ENCODE data around the gene PHF10.

The PHF10 gene

DNA sequence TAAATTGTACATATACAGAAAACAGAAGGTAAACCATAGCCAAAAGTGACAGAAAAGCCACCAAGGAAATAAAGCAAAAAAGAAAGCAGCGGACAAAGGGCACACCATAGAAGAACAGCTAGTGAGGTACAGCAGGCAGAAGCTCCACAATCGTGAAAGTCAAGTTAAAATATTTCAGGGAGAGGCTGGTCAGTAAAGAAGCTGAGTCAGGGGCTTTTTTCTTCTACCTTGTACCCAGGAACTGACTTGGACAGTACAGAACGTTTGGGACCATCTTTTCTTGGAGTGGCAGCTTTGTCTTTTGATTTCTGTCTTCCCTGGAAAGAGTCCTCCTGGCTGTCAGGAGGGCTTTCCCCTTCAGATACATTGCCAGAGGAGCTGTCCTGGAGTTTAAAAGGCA is 14.3 kb downstream of the PHF10 start:
- TF ChIP-seq, protein P1, sequence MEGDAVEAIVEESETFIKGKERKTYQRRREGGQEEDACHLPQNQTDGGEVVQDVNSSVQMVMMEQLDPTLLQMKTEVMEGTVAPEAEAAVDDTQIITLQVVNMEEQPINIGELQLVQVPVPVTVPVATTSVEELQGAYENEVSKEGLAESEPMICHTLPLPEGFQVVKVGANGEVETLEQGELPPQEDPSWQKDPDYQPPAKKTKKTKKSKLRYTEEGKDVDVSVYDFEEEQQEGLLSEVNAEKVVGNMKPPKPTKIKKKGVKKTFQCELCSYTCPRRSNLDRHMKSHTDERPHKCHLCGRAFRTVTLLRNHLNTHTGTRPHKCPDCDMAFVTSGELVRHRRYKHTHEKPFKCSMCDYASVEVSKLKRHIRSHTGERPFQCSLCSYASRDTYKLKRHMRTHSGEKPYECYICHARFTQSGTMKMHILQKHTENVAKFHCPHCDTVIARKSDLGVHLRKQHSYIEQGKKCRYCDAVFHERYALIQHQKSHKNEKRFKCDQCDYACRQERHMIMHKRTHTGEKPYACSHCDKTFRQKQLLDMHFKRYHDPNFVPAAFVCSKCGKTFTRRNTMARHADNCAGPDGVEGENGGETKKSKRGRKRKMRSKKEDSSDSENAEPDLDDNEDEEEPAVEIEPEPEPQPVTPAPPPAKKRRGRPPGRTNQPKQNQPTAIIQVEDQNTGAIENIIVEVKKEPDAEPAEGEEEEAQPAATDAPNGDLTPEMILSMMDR (conservative IDR thresholded peaks at IDR 0.05; ENCODE audit: control insufficient read depth, insufficient read depth, low read depth, low read length), result no peak
- no peak for DNase-seq (ENCODE audit: low read depth)
- no peak overlapping the region for H3K4me3 ChIP-seq (ENCODE audit: control insufficient read depth, low read depth, low read length)

- TF ChIP-seq, protein P1 (conservative IDR thresholded peaks at IDR 0.05; ENCODE audit: control insufficient read depth, insufficient read depth, low read depth, low read length), result no peak
- DNase-seq (ENCODE audit: low read depth), result no peak
- H3K4me3 ChIP-seq (ENCODE audit: control insufficient read depth, low read depth, low read length), result no peak overlapping the region
Observed at GRCh38 chr6:169709293-169709692, 15.0 kb downstream of the PHF10 start.

DNA sequence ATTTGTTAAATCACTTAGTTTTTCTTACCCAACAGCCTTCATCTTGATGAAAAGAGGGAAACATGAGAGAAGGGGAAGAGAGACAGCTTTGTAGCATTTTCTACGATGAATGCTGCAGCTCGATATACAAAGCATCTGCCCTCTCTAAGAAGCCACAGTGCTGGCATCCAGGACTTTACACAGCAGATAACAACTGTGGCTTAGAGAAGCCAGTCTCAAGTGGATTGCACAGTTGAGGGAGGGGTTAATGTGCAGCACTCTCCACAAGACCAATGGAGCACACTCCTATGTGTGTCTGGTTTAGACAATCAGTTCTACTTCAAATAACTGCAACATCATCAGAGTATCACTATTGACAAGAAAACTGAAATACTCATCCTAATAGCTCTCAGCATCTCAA is 16.5 kb downstream of the PHF10 start:
- DNase-seq (ENCODE audit: low read depth), result no peak
- H3K4me3 ChIP-seq (ENCODE audit: control insufficient read depth, low read depth, low read length), result no peak overlapping the region
- TF ChIP-seq, protein P1 (conservative IDR thresholded peaks at IDR 0.05; ENCODE audit: control insufficient read depth, insufficient read depth, low read depth, low read length), result no peak

DNA sequence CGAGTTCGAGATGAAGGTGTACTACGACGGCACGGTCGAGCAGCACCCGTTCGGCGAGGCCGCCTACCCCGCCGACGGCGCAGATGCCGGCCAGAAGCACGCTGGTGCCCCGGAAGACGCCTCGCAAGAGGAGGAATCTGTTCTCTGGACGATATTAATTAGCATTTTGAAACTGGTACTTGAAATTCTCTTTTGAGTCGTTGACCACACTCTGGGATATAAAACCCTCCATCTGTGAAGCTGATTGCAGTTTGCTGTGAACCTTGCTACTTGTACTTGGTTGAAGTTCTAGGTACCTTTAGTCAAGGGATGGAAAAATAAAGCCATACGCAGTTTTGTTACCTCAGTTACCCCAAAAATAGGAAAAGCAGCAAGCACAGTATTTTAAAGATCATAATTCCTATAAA is 21.5 kb downstream of the PHF10 start:
- DNase-seq (ENCODE audit: low read depth), result no peak
- TF ChIP-seq, protein P1 (conservative IDR thresholded peaks at IDR 0.05; ENCODE audit: control insufficient read depth, insufficient read depth, low read depth, low read length), result no peak
- peak overlapping the region; percentile 77 for H3K4me3 ChIP-seq (ENCODE audit: control insufficient read depth, low read depth, low read length)

- TF ChIP-seq, protein P1 (conservative IDR thresholded peaks at IDR 0.05; ENCODE audit: control insufficient read depth, insufficient read depth, low read depth, low read length), result no peak
Observed at GRCh38 chr6:169701954-169702839, 22.1 kb downstream of the PHF10 start, which contains the start of the genes C6orf120 and WDR27. Gene C6orf120 (plus strand): TSS chr6:169702126. CDS start chr6:169702460, 334 bp downstream. Gene WDR27 (minus strand): TSS chr6:169702029. CDS start chr6:169689005, 13,024 bp downstream.

DNA sequence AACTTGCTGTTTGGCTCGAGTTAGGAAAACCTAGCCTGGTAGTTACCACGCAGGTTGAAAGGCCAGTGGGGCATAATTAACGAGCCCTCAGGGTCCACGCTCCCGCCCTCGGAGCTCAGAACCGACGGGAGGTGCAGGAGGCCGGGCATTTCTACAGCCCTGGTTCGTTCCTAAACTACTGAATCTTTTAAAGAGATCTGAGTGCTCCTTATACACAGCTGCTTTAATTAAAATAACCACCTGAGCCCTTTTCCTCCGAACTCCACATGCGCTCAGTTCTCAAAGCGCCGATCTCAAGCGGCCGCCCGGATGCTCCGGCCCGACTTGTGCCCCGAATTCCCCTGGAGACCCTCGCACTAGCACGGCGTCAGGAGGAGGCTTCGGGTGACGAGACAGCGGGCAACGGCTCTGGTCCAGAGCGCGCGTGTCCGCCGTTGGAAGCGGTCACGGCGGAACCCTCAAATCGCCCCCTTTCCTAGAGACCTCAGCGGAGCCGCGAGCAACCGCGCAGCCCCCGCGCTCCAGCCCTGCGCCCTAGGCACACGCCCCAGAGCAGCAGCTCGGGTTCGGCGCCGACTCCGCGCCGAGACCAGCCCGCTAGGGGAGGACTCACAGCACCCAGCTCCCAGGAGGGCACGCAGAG is 22.9 kb downstream of the PHF10 start:
- TF ChIP-seq, protein P1 (conservative IDR thresholded peaks at IDR 0.05; ENCODE audit: control insufficient read depth, insufficient read depth, low read depth, low read length), result no peak
- no peak for DNase-seq (ENCODE audit: low read depth)
- peak overlapping the region; percentile 77 for H3K4me3 ChIP-seq (ENCODE audit: control insufficient read depth, low read depth, low read length)

More at GRCh38 chr6:169701954-169702839, 22.1 kb downstream of the PHF10 start, which contains the start of the genes C6orf120 and WDR27:
- peak within 1 kb of the TSS; percentile 77 for H3K4me3 ChIP-seq (ENCODE audit: control insufficient read depth, low read depth, low read length)
- peak; percentile 93 for DNase-seq (ENCODE audit: low read depth)
